Mesenchymal stem cell (in vitro differentiated cells and primary cell): ENCODE data around the gene STXBP2.

Source experiments
- DNase-seq: peaks from one replicate; pipeline ENCODE4 v3.0.0-alpha.2; 2013
- H2AFZ ChIP-seq: one replicate; pipeline ENCODE4 v1.6.1; 2013; ENCODE audit warnings: low read depth, mild to moderate bottlenecking, control low read depth, inconsistent platforms, low read length, moderate library complexity
- H2AK5ac ChIP-seq: 2 replicates; pipeline ENCODE4 v1.6.1; 2013; ENCODE audit warnings: low read length, moderate library complexity, mild to moderate bottlenecking, inconsistent platforms; ENCODE audit not compliant: severe bottlenecking
- H2BK120ac ChIP-seq: one replicate; pipeline ENCODE4 v1.6.1; 2013; ENCODE audit warnings: low read depth, mild to moderate bottlenecking, inconsistent platforms, low read length, moderate library complexity
- H2BK12ac ChIP-seq, 2 experiments: one replicate each; pipeline ENCODE4 v1.6.1; 2013; ENCODE audit warnings: inconsistent platforms in 2 of 2, low read length in 2 of 2, mild to moderate bottlenecking in 2 of 2, moderate library complexity in 2 of 2, control low read depth in 1 of 2
- H2BK15ac ChIP-seq: one replicate; pipeline ENCODE4 v1.6.1; 2013; ENCODE audit warnings: mild to moderate bottlenecking, low read depth, inconsistent platforms; ENCODE audit not compliant: poor library complexity, severe bottlenecking
- H2BK5ac ChIP-seq: 2 replicates; pipeline ENCODE4 v1.6.1; 2013; ENCODE audit warnings: low read depth, mild to moderate bottlenecking, low read length, control low read depth, inconsistent platforms; ENCODE audit not compliant: poor library complexity, severe bottlenecking
- H3K14ac ChIP-seq, 2 experiments: one replicate each; pipeline ENCODE4 v1.6.1; 2013; ENCODE audit warnings: inconsistent platforms in 2 of 2, low read length in 2 of 2, control low read depth in 1 of 2, mild to moderate bottlenecking in 1 of 2, moderate library complexity in 1 of 2
- H3K18ac ChIP-seq, 2 experiments: one replicate each; pipeline ENCODE4 v1.6.1; 2013; ENCODE audit warnings: inconsistent platforms in 2 of 2, low read length in 2 of 2, control low read depth in 1 of 2, low read depth in 1 of 2, mild to moderate bottlenecking in 1 of 2
- H3K23ac ChIP-seq, 2 experiments: one replicate each; pipeline ENCODE4 v1.6.1; 2013; ENCODE audit warnings: inconsistent platforms in 2 of 2, low read length in 2 of 2, mild to moderate bottlenecking in 2 of 2, moderate library complexity in 2 of 2, control low read depth in 1 of 2
- H3K27ac ChIP-seq: 2 replicates; pipeline ENCODE4 v1.5.1; 2013; ENCODE audit warnings: mild to moderate bottlenecking, moderate library complexity, low read length, control low read depth, inconsistent platforms; ENCODE audit not compliant: poor library complexity, severe bottlenecking
- H3K27me3 ChIP-seq, 2 experiments: 2 replicates each; pipeline versions ENCODE4 v1.6.1 to v1.7.0; 2013; ENCODE audit warnings: low read length in 2 of 2, mild to moderate bottlenecking in 2 of 2, moderate library complexity in 2 of 2, control low read depth in 1 of 2, inconsistent platforms in 1 of 2; ENCODE audit not compliant: control insufficient read depth in 1 of 2, insufficient read depth in 1 of 2
- H3K36me3 ChIP-seq, 2 experiments: 2 replicates each; pipeline versions ENCODE4 v1.6.1 to v1.7.0; 2013; ENCODE audit warnings: low read length in 2 of 2, control low read depth in 1 of 2, inconsistent platforms in 1 of 2, low read depth in 1 of 2, mild to moderate bottlenecking in 1 of 2; ENCODE audit not compliant: insufficient read depth in 2 of 2, control insufficient read depth in 1 of 2
- H3K4ac ChIP-seq, 2 experiments: one replicate each; pipeline ENCODE4 v1.6.1; 2013; ENCODE audit warnings: inconsistent platforms in 2 of 2, low read length in 2 of 2, mild to moderate bottlenecking in 2 of 2, moderate library complexity in 2 of 2, control low read depth in 1 of 2, low read depth in 1 of 2
- H3K4me1 ChIP-seq: 2 replicates; pipeline ENCODE4 v1.6.1; 2013; ENCODE audit warnings: low read depth, low read length, control low read depth; ENCODE audit not compliant: control insufficient read depth, insufficient read depth
- H3K4me2 ChIP-seq: 2 replicates; pipeline ENCODE4 v1.6.1; 2013; ENCODE audit warnings: low read length, mild to moderate bottlenecking, inconsistent platforms; ENCODE audit not compliant: poor library complexity, severe bottlenecking
- H3K4me3 ChIP-seq, 2 experiments: 2 replicates each; pipeline versions ENCODE4 v1.5.1 to v1.7.0; 2013; ENCODE audit warnings: low read length in 2 of 2, mild to moderate bottlenecking in 2 of 2, control low read depth in 1 of 2, low read depth in 1 of 2; ENCODE audit not compliant: insufficient read depth in 1 of 2
- H3K79me1 ChIP-seq: replicated peaks from 2 replicates; pipeline ENCODE4 v1.6.1; 2013; ENCODE audit warnings: mild to moderate bottlenecking, control low read depth, low read length, inconsistent platforms; ENCODE audit not compliant: poor library complexity, severe bottlenecking
- H3K9ac ChIP-seq: 2 replicates; pipeline ENCODE4 v1.7.0; 2013; ENCODE audit warnings: mild to moderate bottlenecking, low read length, moderate library complexity
- H3K9me3 ChIP-seq: 2 replicates; pipeline ENCODE4 v1.7.0; 2013; ENCODE audit warnings: mild to moderate bottlenecking, low read length; ENCODE audit not compliant: control insufficient read depth
- H4K8ac ChIP-seq: one replicate; pipeline ENCODE4 v1.6.1; 2013; ENCODE audit warnings: inconsistent platforms, mild to moderate bottlenecking, low read length, moderate library complexity
- H4K91ac ChIP-seq: one replicate; pipeline ENCODE4 v1.6.1; 2013; ENCODE audit warnings: mild to moderate bottlenecking, low read length, inconsistent platforms
- WGBS: methylation state at CpG from one replicate; pipeline ENCODE4 v1.1.7; 2013; ENCODE audit warnings: mixed read lengths; 5-methylcytosine and 5-hydroxymethylcytosine counted together

The STXBP2 gene

DNA sequence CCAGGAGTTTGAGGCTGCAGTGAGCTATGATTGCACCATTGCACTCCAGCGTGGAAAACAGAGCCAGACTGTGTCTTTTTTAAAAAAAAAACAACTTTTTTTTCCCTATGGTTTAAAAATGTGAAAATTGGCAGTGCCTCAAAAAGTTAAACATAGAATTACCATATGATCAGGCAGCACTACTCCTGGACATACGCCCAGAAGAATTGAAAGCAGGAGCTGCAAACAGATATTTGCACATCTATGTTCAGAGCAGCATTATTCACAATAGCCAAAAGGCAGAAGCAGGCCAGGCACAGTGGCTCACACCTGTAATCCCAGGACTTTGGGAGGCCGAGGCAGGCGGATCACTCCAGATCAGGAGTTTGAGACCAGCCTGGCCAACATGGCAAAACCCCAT is 28.2 kb downstream of the STXBP2 start:
- Histone ChIP-seq H3K9me3 (no peaks in the 10 kb centered on the region), H3K23ac (no peak overlapping the region), H3K9ac (no peak overlapping the region), H4K8ac (no peak overlapping the region), H3K4me2 (no peak overlapping the region), H3K79me1 (no peaks in the 10 kb centered on the region), H3K4ac (no peak overlapping the region), H2AK5ac (no peak overlapping the region), H2AFZ (no peak overlapping the region), H3K4me1 (peaks cover under 1% of the 10 kb centered on the region), H2BK12ac (no peak overlapping the region), H3K36me3 (no peaks in the 10 kb centered on the region), H2BK15ac (no peak overlapping the region), H2BK5ac (no peak overlapping the region), H4K91ac (no peak overlapping the region), H3K27me3 (peaks cover 16 to 48% of the 10 kb centered on the region in 2 experiments), H3K27ac (no peak overlapping the region), H3K18ac (no peak overlapping the region), H2BK120ac (no peak overlapping the region), H3K4me3 (no peak overlapping the region), H3K14ac (no peak overlapping the region)
- WGBS, result 71% methylated on average over 3 of the region's 4 CpGs
- no peak for DNase-seq

GRCh38 chr19:7668842-7669241 is 31.9 kb downstream of the STXBP2 start, which contains the start of gene RETN:
RETN (plus strand) TSS chr19:7669049; CDS start chr19:7669327, 278 bp downstream.
- H3K14ac ChIP-seq, result no peak within 1 kb of the TSS
- H3K4ac ChIP-seq, result no peak within 1 kb of the TSS
- no peak within 1 kb of the TSS for H4K8ac ChIP-seq
- no peak within 1 kb of the TSS for H3K23ac ChIP-seq
- H3K4me3 ChIP-seq, result no peak within 1 kb of the TSS
- no peaks in the 10 kb centered on the region for H3K79me1 ChIP-seq
- no peak within 1 kb of the TSS for H2AFZ ChIP-seq
- H3K18ac ChIP-seq, result no peak within 1 kb of the TSS
- H2BK5ac ChIP-seq, result no peak within 1 kb of the TSS
- H2BK15ac ChIP-seq, result no peak within 1 kb of the TSS
- H2BK12ac ChIP-seq, result no peak within 1 kb of the TSS
- no peak for DNase-seq
- no peak within 1 kb of the TSS for H2BK120ac ChIP-seq
- peaks cover 5% of the 10 kb centered on the region for H3K9me3 ChIP-seq
- peaks cover 40 to 47% of the 10 kb centered on the region in 2 experiments for H3K27me3 ChIP-seq
- peaks cover 2% of the 10 kb centered on the region for H3K4me1 ChIP-seq
- H3K4me2 ChIP-seq, result no peak within 1 kb of the TSS
- H3K27ac ChIP-seq, result no peak within 1 kb of the TSS
- H2AK5ac ChIP-seq, result no peak within 1 kb of the TSS
- 84% methylated on average over 9 of the region's 9 CpGs for WGBS
- H3K36me3 ChIP-seq, result no peaks in the 10 kb centered on the region
- H3K9ac ChIP-seq, result no peak within 1 kb of the TSS
- no peak within 1 kb of the TSS for H4K91ac ChIP-seq

GRCh38 chr19:7669641-7670040 is 32.7 kb downstream of the STXBP2 start:
- Histone ChIP-seq H4K8ac (no peak overlapping the region), H2AFZ (no peak overlapping the region), H3K79me1 (no peaks in the 10 kb centered on the region), H3K9ac (no peak overlapping the region), H3K4me3 (no peak overlapping the region), H3K4ac (no peak overlapping the region), H2BK5ac (no peak overlapping the region), H3K14ac (no peak overlapping the region), H3K9me3 (peaks cover 5% of the 10 kb centered on the region), H3K27ac (no peak overlapping the region), H3K36me3 (no peaks in the 10 kb centered on the region), H2BK15ac (no peak overlapping the region), H3K4me2 (no peak overlapping the region), H4K91ac (no peak overlapping the region), H3K23ac (no peak overlapping the region), H2AK5ac (no peak overlapping the region), H3K27me3 (peaks cover 44 to 47% of the 10 kb centered on the region in 2 experiments), H3K18ac (no peak overlapping the region), H2BK12ac (no peak overlapping the region), H2BK120ac (no peak overlapping the region), H3K4me1 (peaks cover 2% of the 10 kb centered on the region)
- WGBS, result 38% methylated on average over 6 of the region's 9 CpGs
- DNase-seq, result no peak

GRCh38 chr19:7670150-7670783 is 33.4 kb downstream of the STXBP2 start:
- H3K36me3 ChIP-seq, result no peaks in the 10 kb centered on the region
- no peak overlapping the region for H3K18ac ChIP-seq
- H3K4ac ChIP-seq, result no peak overlapping the region
- no peak for DNase-seq
- no peak overlapping the region for H3K4me3 ChIP-seq
- H3K27me3 ChIP-seq, result peaks cover 44 to 47% of the 10 kb centered on the region in 2 experiments
- H3K14ac ChIP-seq, result no peak overlapping the region
- H2BK15ac ChIP-seq, result no peak overlapping the region
- no peak overlapping the region for H4K91ac ChIP-seq
- H2AK5ac ChIP-seq, result no peak overlapping the region
- 48% methylated on average over 42 of the region's 43 CpGs for WGBS
- peaks cover 5% of the 10 kb centered on the region for H3K9me3 ChIP-seq
- H3K27ac ChIP-seq, result no peak overlapping the region
- H3K23ac ChIP-seq, result no peak overlapping the region
- no peak overlapping the region for H2AFZ ChIP-seq
- no peak overlapping the region for H4K8ac ChIP-seq
- no peaks in the 10 kb centered on the region for H3K79me1 ChIP-seq
- no peak overlapping the region for H2BK120ac ChIP-seq
- H3K9ac ChIP-seq, result no peak overlapping the region
- peaks cover 2% of the 10 kb centered on the region for H3K4me1 ChIP-seq
- no peak overlapping the region for H3K4me2 ChIP-seq
- no peak overlapping the region for H2BK5ac ChIP-seq
- no peak overlapping the region for H2BK12ac ChIP-seq
